ENCODE results near the gene RBL2.

The RBL2 gene

GRCh38 chr16:53517851-53518250, 83.6 kb downstream of the RBL2 start:
- Histone ChIP-seq H3K4me1 (ENCODE audit: control insufficient read depth, insufficient read depth, low read length) (no peaks in the 10 kb centered on the region), H3K27ac (ENCODE audit: low read depth, low read length) (no peak overlapping the region), H3K9me3 (ENCODE audit: control insufficient read depth, insufficient read depth, low read length) (0 out of 2 replicates have a peak, but pooled peaks cover 3% of the 10 kb centered on the region), H3K36me3 (ENCODE audit: control insufficient read depth, insufficient read depth, low read length) (no peaks in the 10 kb centered on the region), H3K4me3 (ENCODE audit: low read depth, low read length) (no peak overlapping the region), H3K9ac (ENCODE audit: low read depth, low read length) (no peak overlapping the region), H3K27me3 (ENCODE audit: control insufficient read depth, insufficient read depth, low read length) (no peaks in the 10 kb centered on the region)

- Histone ChIP-seq H3K27me3 (ENCODE audit: control insufficient read depth, insufficient read depth, low read length) (no peaks in the 10 kb centered on the region), H3K4me3 (ENCODE audit: low read depth, low read length) (no peak overlapping the region), H3K9ac (ENCODE audit: low read depth, low read length) (no peak overlapping the region), H3K27ac (ENCODE audit: low read depth, low read length) (no peak overlapping the region), H3K4me1 (ENCODE audit: control insufficient read depth, insufficient read depth, low read length) (no peaks in the 10 kb centered on the region), H3K9me3 (ENCODE audit: control insufficient read depth, insufficient read depth, low read length) (no peaks in the 10 kb centered on the region), H3K36me3 (ENCODE audit: control insufficient read depth, insufficient read depth, low read length) (no peaks in the 10 kb centered on the region)
Observed at GRCh38 chr16:53518550-53519416, 84.5 kb downstream of the RBL2 start.

GRCh38 chr16:53519417-53520091, 85.3 kb downstream of the RBL2 start:
- H3K27ac ChIP-seq (ENCODE audit: low read depth, low read length), result no peak overlapping the region
- H3K27me3 ChIP-seq (ENCODE audit: control insufficient read depth, insufficient read depth, low read length), result no peaks in the 10 kb centered on the region
- H3K4me3 ChIP-seq (ENCODE audit: low read depth, low read length), result no peak overlapping the region
- no peaks in the 10 kb centered on the region for H3K9me3 ChIP-seq (ENCODE audit: control insufficient read depth, insufficient read depth, low read length)
- H3K9ac ChIP-seq (ENCODE audit: low read depth, low read length), result no peak overlapping the region
- H3K4me1 ChIP-seq (ENCODE audit: control insufficient read depth, insufficient read depth, low read length), result no peaks in the 10 kb centered on the region
- H3K36me3 ChIP-seq (ENCODE audit: control insufficient read depth, insufficient read depth, low read length), result no peaks in the 10 kb centered on the region

GRCh38 chr16:53523126-53523804, 89.0 kb downstream of the RBL2 start:
- Histone ChIP-seq H3K27me3 (ENCODE audit: control insufficient read depth, insufficient read depth, low read length) (no peaks in the 10 kb centered on the region), H3K27ac (ENCODE audit: low read depth, low read length) (no peak overlapping the region), H3K36me3 (ENCODE audit: control insufficient read depth, insufficient read depth, low read length) (no peaks in the 10 kb centered on the region), H3K9ac (ENCODE audit: low read depth, low read length) (no peak overlapping the region), H3K4me1 (ENCODE audit: control insufficient read depth, insufficient read depth, low read length) (no peaks in the 10 kb centered on the region), H3K9me3 (ENCODE audit: control insufficient read depth, insufficient read depth, low read length) (no peaks in the 10 kb centered on the region), H3K4me3 (ENCODE audit: low read depth, low read length) (no peak overlapping the region)

GRCh38 chr16:53523971-53524548, 89.8 kb downstream of the RBL2 start:
- Histone ChIP-seq H3K27me3 (ENCODE audit: control insufficient read depth, insufficient read depth, low read length) (no peaks in the 10 kb centered on the region), H3K4me3 (ENCODE audit: low read depth, low read length) (no peak overlapping the region), H3K36me3 (ENCODE audit: control insufficient read depth, insufficient read depth, low read length) (no peaks in the 10 kb centered on the region), H3K4me1 (ENCODE audit: control insufficient read depth, insufficient read depth, low read length) (no peaks in the 10 kb centered on the region), H3K27ac (ENCODE audit: low read depth, low read length) (no peak overlapping the region), H3K9me3 (ENCODE audit: control insufficient read depth, insufficient read depth, low read length) (no peaks in the 10 kb centered on the region), H3K9ac (ENCODE audit: low read depth, low read length) (no peak overlapping the region)

DNA sequence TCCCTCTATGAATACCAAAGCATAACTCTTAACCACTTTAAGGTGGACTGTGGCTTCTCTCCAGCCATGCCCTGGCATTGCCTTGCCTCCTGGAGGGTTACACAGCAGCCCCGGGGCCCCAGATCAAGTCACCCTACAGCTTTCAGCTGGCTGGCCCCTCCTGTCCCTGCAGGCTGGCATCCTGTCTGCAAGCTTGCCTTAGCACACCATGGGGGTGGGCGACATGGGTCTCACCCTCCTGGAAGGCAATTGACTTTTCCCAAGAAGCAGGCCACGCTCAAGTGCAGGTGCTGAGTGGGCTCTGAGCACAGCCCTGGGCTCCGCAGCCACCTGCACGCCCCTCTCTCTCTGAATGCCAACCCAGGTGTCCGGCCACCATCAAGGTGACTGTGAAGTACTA, 94.5 kb downstream of the RBL2 start:
- Histone ChIP-seq H3K9me3 (ENCODE audit: control insufficient read depth, insufficient read depth, low read length) (no peaks in the 10 kb centered on the region), H3K4me3 (ENCODE audit: low read depth, low read length) (no peak overlapping the region), H3K27me3 (ENCODE audit: control insufficient read depth, insufficient read depth, low read length) (no peaks in the 10 kb centered on the region), H3K27ac (ENCODE audit: low read depth, low read length) (no peak overlapping the region), H3K36me3 (ENCODE audit: control insufficient read depth, insufficient read depth, low read length) (no peaks in the 10 kb centered on the region), H3K9ac (ENCODE audit: low read depth, low read length) (no peak overlapping the region), H3K4me1 (ENCODE audit: control insufficient read depth, insufficient read depth, low read length) (no peaks in the 10 kb centered on the region)

- no peaks in the 10 kb centered on the region for H3K4me1 ChIP-seq (ENCODE audit: control insufficient read depth, insufficient read depth, low read length)
- no peak overlapping the region for H3K27ac ChIP-seq (ENCODE audit: low read depth, low read length)
- H3K36me3 ChIP-seq (ENCODE audit: control insufficient read depth, insufficient read depth, low read length), result no peaks in the 10 kb centered on the region
- no peaks in the 10 kb centered on the region for H3K9me3 ChIP-seq (ENCODE audit: control insufficient read depth, insufficient read depth, low read length)
- H3K27me3 ChIP-seq (ENCODE audit: control insufficient read depth, insufficient read depth, low read length), result no peaks in the 10 kb centered on the region
- H3K4me3 ChIP-seq (ENCODE audit: low read depth, low read length), result no peak overlapping the region
- no peak overlapping the region for H3K9ac ChIP-seq (ENCODE audit: low read depth, low read length)
Observed at GRCh38 chr16:53529513-53529912, 95.2 kb downstream of the RBL2 start.

- Histone ChIP-seq H3K27me3 (ENCODE audit: control insufficient read depth, insufficient read depth, low read length) (no peaks in the 10 kb centered on the region), H3K9ac (ENCODE audit: low read depth, low read length) (no peak overlapping the region), H3K36me3 (ENCODE audit: control insufficient read depth, insufficient read depth, low read length) (no peaks in the 10 kb centered on the region), H3K27ac (ENCODE audit: low read depth, low read length) (no peak overlapping the region), H3K4me1 (ENCODE audit: control insufficient read depth, insufficient read depth, low read length) (no peaks in the 10 kb centered on the region), H3K9me3 (ENCODE audit: control insufficient read depth, insufficient read depth, low read length) (no peaks in the 10 kb centered on the region), H3K4me3 (ENCODE audit: low read depth, low read length) (no peak overlapping the region)
Observed at GRCh38 chr16:53530046-53530445, 95.8 kb downstream of the RBL2 start.

DNA sequence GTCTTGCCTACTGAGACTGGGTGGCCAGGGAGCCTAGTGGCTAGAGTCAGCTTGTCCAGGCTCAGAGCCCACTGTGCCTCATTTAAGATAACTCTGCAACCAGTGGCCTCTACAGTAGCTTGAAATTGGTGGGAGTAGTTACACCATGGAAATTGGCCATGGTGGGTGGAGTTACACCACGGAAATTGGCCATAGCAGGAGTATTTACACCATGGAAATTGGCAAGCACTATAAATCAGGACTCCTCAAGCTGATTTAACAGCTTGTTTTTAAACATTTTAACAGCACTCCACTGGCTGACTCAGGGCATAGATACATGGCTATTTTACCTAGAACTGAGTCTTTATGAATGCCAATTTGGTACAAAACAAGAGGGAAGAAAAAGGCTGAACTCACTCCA, 96.5 kb downstream of the RBL2 start:
- Histone ChIP-seq H3K36me3 (ENCODE audit: control insufficient read depth, insufficient read depth, low read length) (no peaks in the 10 kb centered on the region), H3K27ac (ENCODE audit: low read depth, low read length) (no peak overlapping the region), H3K27me3 (ENCODE audit: control insufficient read depth, insufficient read depth, low read length) (no peaks in the 10 kb centered on the region), H3K4me1 (ENCODE audit: control insufficient read depth, insufficient read depth, low read length) (no peaks in the 10 kb centered on the region), H3K9ac (ENCODE audit: low read depth, low read length) (no peak overlapping the region), H3K9me3 (ENCODE audit: control insufficient read depth, insufficient read depth, low read length) (no peaks in the 10 kb centered on the region), H3K4me3 (ENCODE audit: low read depth, low read length) (no peak overlapping the region)

- Histone ChIP-seq H3K4me3 (ENCODE audit: low read depth, low read length) (no peak overlapping the region), H3K4me1 (ENCODE audit: control insufficient read depth, insufficient read depth, low read length) (no peaks in the 10 kb centered on the region), H3K27me3 (ENCODE audit: control insufficient read depth, insufficient read depth, low read length) (no peaks in the 10 kb centered on the region), H3K36me3 (ENCODE audit: control insufficient read depth, insufficient read depth, low read length) (no peaks in the 10 kb centered on the region), H3K27ac (ENCODE audit: low read depth, low read length) (no peak overlapping the region), H3K9ac (ENCODE audit: low read depth, low read length) (no peak overlapping the region), H3K9me3 (ENCODE audit: control insufficient read depth, insufficient read depth, low read length) (0 out of 2 replicates have a peak, but pooled peaks cover 5% of the 10 kb centered on the region)
Observed at GRCh38 chr16:53534206-53534605, 99.9 kb downstream of the RBL2 start.

Measured in HUES48 (cell line).